ENCODE data around the gene DIP2B. TPM values are rescaled to one million over a fixed set of nuclear protein-coding genes. Genes with fewer than 3 reads are reported as not detected.

DIP2B gene
- total RNA-seq, 6 donors from 2014 or later, result 26.1 to 54.5 (median 29.4) TPM

- ATAC-seq (ENCODE audit: low FRiP score in 2 of 2) (no peak), DNase-seq (no peak)
- Histone ChIP-seq H3K4me1 (no peaks in the 10 kb centered on the region), H3K9me3 (no peaks in the 10 kb centered on the region), H3K27me3 (no peaks in the 10 kb centered on the region), H3K36me3 (peaks cover 25 to 95% (median 69%) of the 10 kb centered on the region in 4 donors), H3K4me3 (no peak overlapping the region), H3K27ac (no peak overlapping the region)
- TF ChIP-seq POLR2A (IDR thresholded peaks at IDR 0.05) (no peak), POLR2AphosphoS5 (IDR thresholded peaks at IDR 0.05) (no peak), CTCF (IDR thresholded peaks at IDR 0.05) (no peak), EP300 (IDR thresholded peaks at IDR 0.05) (no peak)
- WGBS, 2 donors, result 83 to 92% methylated on average over 7 of the region's 7 CpGs
Observed at GRCh38 chr12:50696931-50697330, 192.1 kb downstream of the DIP2B start.

GRCh38 chr12:50699154-50699553, 194.4 kb downstream of the DIP2B start:
- H3K4me1 ChIP-seq, result no peaks in the 10 kb centered on the region
- H3K27me3 ChIP-seq, result no peaks in the 10 kb centered on the region
- H3K27ac ChIP-seq, result no peak overlapping the region
- no peak overlapping the region for H3K4me3 ChIP-seq
- WGBS, 2 donors, result 95 to 100% methylated on average over 1 of the region's 1 CpG
- ATAC-seq (ENCODE audit: low FRiP score in 2 of 2) (no peak), DNase-seq (no peak)
- H3K9me3 ChIP-seq, result no peaks in the 10 kb centered on the region
- H3K36me3 ChIP-seq, result peaks cover 25 to 95% (median 63%) of the 10 kb centered on the region in 4 donors
- TF ChIP-seq POLR2AphosphoS5 (IDR thresholded peaks at IDR 0.05) (no peak), POLR2A (IDR thresholded peaks at IDR 0.05) (no peak), EP300 (IDR thresholded peaks at IDR 0.05) (no peak), CTCF (IDR thresholded peaks at IDR 0.05) (no peak)

GRCh38 chr12:50699940-50700339, 195.2 kb downstream of the DIP2B start:
- no peak overlapping the region for H3K27ac ChIP-seq
- H3K27me3 ChIP-seq, result no peaks in the 10 kb centered on the region
- TF ChIP-seq CTCF (IDR thresholded peaks at IDR 0.05) (no peak), POLR2AphosphoS5 (IDR thresholded peaks at IDR 0.05) (no peak), POLR2A (IDR thresholded peaks at IDR 0.05) (no peak), EP300 (IDR thresholded peaks at IDR 0.05) (no peak)
- no peaks in the 10 kb centered on the region for H3K4me1 ChIP-seq
- 87 to 88% methylated on average over 6 of the region's 6 CpGs for WGBS, 2 donors
- H3K36me3 ChIP-seq, result peaks cover 26 to 96% (median 67%) of the 10 kb centered on the region in 4 donors
- ATAC-seq (ENCODE audit: low FRiP score in 2 of 2) (no peak), DNase-seq (no peak)
- no peaks in the 10 kb centered on the region for H3K9me3 ChIP-seq
- H3K4me3 ChIP-seq, result no peak overlapping the region

GRCh38 chr12:50706606-50707005, 201.8 kb downstream of the DIP2B start:
- Histone ChIP-seq H3K4me3 (no peak overlapping the region), H3K27ac (no peak overlapping the region), H3K9me3 (no peaks in the 10 kb centered on the region), H3K27me3 (no peaks in the 10 kb centered on the region), H3K4me1 (no peaks in the 10 kb centered on the region), H3K36me3 (peaks cover 16 to 96% (median 56%) of the 10 kb centered on the region in 4 donors)
- ATAC-seq (ENCODE audit: low FRiP score in 2 of 2), result no peak
- TF ChIP-seq POLR2A (IDR thresholded peaks at IDR 0.05) (no peak), POLR2AphosphoS5 (IDR thresholded peaks at IDR 0.05) (no peak), CTCF (IDR thresholded peaks at IDR 0.05) (no peak)
- no peak for DNase-seq

GRCh38 chr12:50707396-50707795, 202.6 kb downstream of the DIP2B start:
- ATAC-seq (ENCODE audit: low FRiP score in 2 of 2), result no peak
- no peaks in the 10 kb centered on the region for H3K27me3 ChIP-seq
- peaks cover 16 to 96% (median 57%) of the 10 kb centered on the region in 4 donors for H3K36me3 ChIP-seq
- TF ChIP-seq POLR2A (IDR thresholded peaks at IDR 0.05) (no peak), CTCF (IDR thresholded peaks at IDR 0.05) (no peak), POLR2AphosphoS5 (IDR thresholded peaks at IDR 0.05) (no peak), EP300 (IDR thresholded peaks at IDR 0.05) (no peak)
- no peaks in the 10 kb centered on the region for H3K9me3 ChIP-seq
- no peak overlapping the region for H3K27ac ChIP-seq
- WGBS, 2 donors, result 91 to 92% methylated on average over 7 of the region's 7 CpGs
- H3K4me1 ChIP-seq, result no peaks in the 10 kb centered on the region
- no peak overlapping the region for H3K4me3 ChIP-seq
- DNase-seq, result no peak

Measured in upper lobe of left lung (tissue), 6 donors.